ENCODE data around the gene CDK6.
"Not testable (repeated sequence)": the region's sequence is repeated elsewhere in the genome, so short reads cannot be mapped to it uniquely, and the experiment has no call there.

CDK6 gene

GRCh38 chr7:92621026-92621540 is 215.3 kb downstream of the CDK6 start:
- Mint-ChIP-seq H3K4me1 (peaks cover 5% of the 10 kb centered on the region), H3K36me3 (no peaks in the 10 kb centered on the region), H3K9me3 (no peaks in the 10 kb centered on the region), H3K4me3 (no peak overlapping the region), H3K27ac (peak overlapping the region; percentile 18), H3K27me3 (no peaks in the 10 kb centered on the region)
- DNase-seq (ENCODE audit: low spot score in 2 of 2), result peak; percentile 51 to 59
- ATAC-seq (ENCODE audit: low read depth), result peak; percentile 92

- Mint-ChIP-seq H3K27me3 (no peaks in the 10 kb centered on the region), H3K4me1 (no peaks in the 10 kb centered on the region), H3K36me3 (peaks cover 5% of the 10 kb centered on the region), H3K27ac (no peak overlapping the region), H3K9me3 (no peaks in the 10 kb centered on the region), H3K4me3 (no peak overlapping the region)
- no peak for DNase-seq (ENCODE audit: low spot score in 2 of 2)
- no peak for ATAC-seq (ENCODE audit: low read depth)
Measured at GRCh38 chr7:92615861-92616260, 220.5 kb downstream of the CDK6 start.

GRCh38 chr7:92614660-92615174 is 221.7 kb downstream of the CDK6 start:
- no peak for DNase-seq (ENCODE audit: low spot score in 2 of 2)
- no peaks in the 10 kb centered on the region for H3K9me3 Mint-ChIP-seq
- no peak overlapping the region for H3K27ac Mint-ChIP-seq
- H3K4me3 Mint-ChIP-seq, result no peak overlapping the region
- H3K4me1 Mint-ChIP-seq, result no peaks in the 10 kb centered on the region
- ATAC-seq (ENCODE audit: low read depth), result no peak
- peaks cover 5% of the 10 kb centered on the region for H3K36me3 Mint-ChIP-seq
- H3K27me3 Mint-ChIP-seq, result no peaks in the 10 kb centered on the region

- Mint-ChIP-seq H3K27me3 (no peaks in the 10 kb centered on the region), H3K27ac (no peak overlapping the region), H3K4me1 (no peaks in the 10 kb centered on the region), H3K9me3 (no peaks in the 10 kb centered on the region), H3K36me3 (peaks cover 5% of the 10 kb centered on the region), H3K4me3 (no peak overlapping the region)
- DNase-seq (ENCODE audit: low spot score in 2 of 2) (no peak), ATAC-seq (ENCODE audit: low read depth) (no peak)
Measured at GRCh38 chr7:92613720-92614119, 222.7 kb downstream of the CDK6 start.

GRCh38 chr7:92613214-92613613 is 223.2 kb downstream of the CDK6 start:
- Mint-ChIP-seq H3K27ac (peak overlapping the region; percentile 67), H3K4me3 (no peak overlapping the region), H3K27me3 (no peaks in the 10 kb centered on the region), H3K36me3 (peaks cover 5% of the 10 kb centered on the region), H3K9me3 (no peaks in the 10 kb centered on the region), H3K4me1 (no peaks in the 10 kb centered on the region)
- DNase-seq (ENCODE audit: low spot score in 2 of 2), result no peak
- ATAC-seq (ENCODE audit: low read depth), result no peak

GRCh38 chr7:92612501-92612900 is 223.9 kb downstream of the CDK6 start:
- no peaks in the 10 kb centered on the region for H3K27me3 Mint-ChIP-seq
- ATAC-seq (ENCODE audit: low read depth) (no peak), DNase-seq (ENCODE audit: low spot score in 2 of 2) (no peak)
- H3K4me1 Mint-ChIP-seq, result no peaks in the 10 kb centered on the region
- H3K9me3 Mint-ChIP-seq, result no peaks in the 10 kb centered on the region
- H3K4me3 Mint-ChIP-seq, result no peak overlapping the region
- H3K27ac Mint-ChIP-seq, result no peak overlapping the region
- H3K36me3 Mint-ChIP-seq, result peaks cover 5% of the 10 kb centered on the region

GRCh38 chr7:92611735-92612134 is 224.6 kb downstream of the CDK6 start:
- H3K36me3 Mint-ChIP-seq, result peaks cover 5% of the 10 kb centered on the region
- DNase-seq (ENCODE audit: low spot score in 2 of 2) (no peak), ATAC-seq (ENCODE audit: low read depth) (no peak)
- H3K27ac Mint-ChIP-seq, result no peak overlapping the region
- no peaks in the 10 kb centered on the region for H3K4me1 Mint-ChIP-seq
- H3K27me3 Mint-ChIP-seq, result no peaks in the 10 kb centered on the region
- H3K9me3 Mint-ChIP-seq, result no peaks in the 10 kb centered on the region
- no peak overlapping the region for H3K4me3 Mint-ChIP-seq

- Mint-ChIP-seq H3K9me3 (no peaks in the 10 kb centered on the region), H3K4me3 (no peak overlapping the region), H3K27me3 (no peaks in the 10 kb centered on the region), H3K36me3 (peaks cover 5% of the 10 kb centered on the region), H3K27ac (no peak overlapping the region), H3K4me1 (no peaks in the 10 kb centered on the region)
- ATAC-seq (ENCODE audit: low read depth) (peak; percentile 39), DNase-seq (ENCODE audit: low spot score in 2 of 2) (no peak)
Measured at GRCh38 chr7:92609921-92610518, 226.4 kb downstream of the CDK6 start.

GRCh38 chr7:92608380-92609322 is 227.7 kb downstream of the CDK6 start:
- Mint-ChIP-seq H3K27me3 (no peaks in the 10 kb centered on the region), H3K36me3 (peaks cover under 1% of the 10 kb centered on the region), H3K27ac (no peak overlapping the region), H3K4me1 (no peaks in the 10 kb centered on the region), H3K9me3 (no peaks in the 10 kb centered on the region), H3K4me3 (no peak overlapping the region)
- ATAC-seq (ENCODE audit: low read depth), result no peak
- DNase-seq (ENCODE audit: low spot score in 2 of 2), result no peak

- Mint-ChIP-seq H3K27me3 (no peaks in the 10 kb centered on the region), H3K4me3 (no peak overlapping the region), H3K4me1 (no peaks in the 10 kb centered on the region), H3K9me3 (no peaks in the 10 kb centered on the region), H3K27ac (no peak overlapping the region), H3K36me3 (no peaks in the 10 kb centered on the region)
- ATAC-seq (ENCODE audit: low read depth) (no peak), DNase-seq (ENCODE audit: low spot score in 2 of 2) (no peak)
Measured at GRCh38 chr7:92606985-92607384, 229.4 kb downstream of the CDK6 start.

GRCh38 chr7:92604517-92604916 is 231.9 kb downstream of the CDK6 start:
- H3K27ac Mint-ChIP-seq; DNase-seq (ENCODE audit: low spot score in 2 of 2); H3K4me3 Mint-ChIP-seq; H3K36me3 Mint-ChIP-seq; H3K27me3 Mint-ChIP-seq; ATAC-seq (ENCODE audit: low read depth); H3K4me1 Mint-ChIP-seq; H3K9me3 Mint-ChIP-seq: not testable (repeated sequence)

- Mint-ChIP-seq H3K27ac (no peak overlapping the region), H3K27me3 (no peaks in the 10 kb centered on the region), H3K9me3 (no peaks in the 10 kb centered on the region), H3K36me3 (no peaks in the 10 kb centered on the region), H3K4me3 (no peak overlapping the region), H3K4me1 (no peaks in the 10 kb centered on the region)
- DNase-seq (ENCODE audit: low spot score in 2 of 2) (no peak), ATAC-seq (ENCODE audit: low read depth) (no peak)
Measured at GRCh38 chr7:92603089-92603445, 233.3 kb downstream of the CDK6 start.

GRCh38 chr7:92602352-92603088 is 233.9 kb downstream of the CDK6 start:
- H3K27ac Mint-ChIP-seq, result no peak overlapping the region
- DNase-seq (ENCODE audit: low spot score in 2 of 2), result no peak
- ATAC-seq (ENCODE audit: low read depth), result no peak

More at GRCh38 chr7:92602352-92603088, 233.9 kb downstream of the CDK6 start:
- Mint-ChIP-seq H3K9me3 (no peaks in the 10 kb centered on the region), H3K4me3 (no peak overlapping the region), H3K4me1 (no peaks in the 10 kb centered on the region), H3K27me3 (no peaks in the 10 kb centered on the region), H3K36me3 (no peaks in the 10 kb centered on the region)

Measured in memory B cell (primary cell).